ENCODE results near the gene GNPTAB.

DNA sequence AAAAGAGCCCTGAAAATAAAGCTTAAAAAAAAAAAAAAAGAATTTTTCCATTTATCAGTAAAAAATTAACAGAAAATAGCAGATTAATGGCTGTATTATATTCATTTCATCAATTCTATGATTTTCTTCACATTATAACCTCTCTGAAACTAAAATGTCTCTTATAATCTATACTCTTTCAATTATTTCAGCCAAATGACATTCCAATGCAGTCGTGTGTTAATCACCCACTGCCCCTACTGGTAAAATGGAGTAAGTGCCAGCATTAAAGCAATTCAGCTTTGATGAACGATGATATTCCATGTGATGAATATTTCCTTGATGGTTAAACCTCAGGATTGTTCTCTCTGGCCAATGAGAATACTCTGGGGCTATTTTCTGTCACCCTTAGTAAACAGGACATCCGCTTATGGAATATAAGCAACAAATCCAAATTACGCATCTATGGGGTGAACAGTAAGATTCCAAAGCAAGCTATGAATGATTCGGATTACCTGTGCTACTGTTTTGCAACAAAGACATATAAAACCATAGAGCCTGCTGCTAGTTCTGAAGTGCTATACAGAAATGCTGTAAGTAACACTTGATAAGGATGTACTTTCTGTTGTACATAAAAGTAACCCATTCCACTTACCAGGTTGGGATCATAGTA lies 71.2 kb downstream of the GNPTAB start:
- TF ChIP-seq, protein P1, sequence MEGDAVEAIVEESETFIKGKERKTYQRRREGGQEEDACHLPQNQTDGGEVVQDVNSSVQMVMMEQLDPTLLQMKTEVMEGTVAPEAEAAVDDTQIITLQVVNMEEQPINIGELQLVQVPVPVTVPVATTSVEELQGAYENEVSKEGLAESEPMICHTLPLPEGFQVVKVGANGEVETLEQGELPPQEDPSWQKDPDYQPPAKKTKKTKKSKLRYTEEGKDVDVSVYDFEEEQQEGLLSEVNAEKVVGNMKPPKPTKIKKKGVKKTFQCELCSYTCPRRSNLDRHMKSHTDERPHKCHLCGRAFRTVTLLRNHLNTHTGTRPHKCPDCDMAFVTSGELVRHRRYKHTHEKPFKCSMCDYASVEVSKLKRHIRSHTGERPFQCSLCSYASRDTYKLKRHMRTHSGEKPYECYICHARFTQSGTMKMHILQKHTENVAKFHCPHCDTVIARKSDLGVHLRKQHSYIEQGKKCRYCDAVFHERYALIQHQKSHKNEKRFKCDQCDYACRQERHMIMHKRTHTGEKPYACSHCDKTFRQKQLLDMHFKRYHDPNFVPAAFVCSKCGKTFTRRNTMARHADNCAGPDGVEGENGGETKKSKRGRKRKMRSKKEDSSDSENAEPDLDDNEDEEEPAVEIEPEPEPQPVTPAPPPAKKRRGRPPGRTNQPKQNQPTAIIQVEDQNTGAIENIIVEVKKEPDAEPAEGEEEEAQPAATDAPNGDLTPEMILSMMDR (IDR thresholded peaks at IDR 0.05) = peak; percentile 62 to 72 (median 71)
- TF ChIP-seq POLR2A (IDR thresholded peaks at IDR 0.05) = no peak
- TF ChIP-seq EP300 (IDR thresholded peaks at IDR 0.05) = no peak

Measured in tibial nerve (tissue), 4 donors.